ENCODE measurements around the gene SHISA9.

Gene SHISA9

DNA sequence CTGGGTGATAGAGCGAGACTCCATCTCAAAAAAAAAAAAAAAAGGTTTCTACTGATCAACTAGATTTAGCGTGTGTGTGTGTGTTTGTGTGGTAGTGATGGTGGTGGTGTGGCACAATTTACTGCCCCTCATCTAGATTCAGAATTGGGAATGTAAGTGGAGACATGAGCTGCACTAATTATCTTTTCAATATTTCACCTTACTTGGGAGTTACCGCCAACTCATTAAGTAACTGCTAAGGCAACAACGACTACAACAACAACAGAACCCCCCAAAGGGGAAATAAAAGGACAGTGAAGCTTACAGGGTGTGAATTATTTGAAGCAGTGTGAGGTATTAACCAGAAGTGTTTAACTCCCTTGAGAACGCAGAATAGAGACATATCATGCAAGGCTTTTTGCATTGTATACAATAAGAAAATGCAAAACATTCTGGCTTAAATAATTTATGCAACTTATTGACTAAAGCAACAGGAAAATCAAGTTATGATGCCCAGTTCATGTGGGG, 180.5 kb downstream of the SHISA9 start:
- DNase-seq, result no peak

DNA sequence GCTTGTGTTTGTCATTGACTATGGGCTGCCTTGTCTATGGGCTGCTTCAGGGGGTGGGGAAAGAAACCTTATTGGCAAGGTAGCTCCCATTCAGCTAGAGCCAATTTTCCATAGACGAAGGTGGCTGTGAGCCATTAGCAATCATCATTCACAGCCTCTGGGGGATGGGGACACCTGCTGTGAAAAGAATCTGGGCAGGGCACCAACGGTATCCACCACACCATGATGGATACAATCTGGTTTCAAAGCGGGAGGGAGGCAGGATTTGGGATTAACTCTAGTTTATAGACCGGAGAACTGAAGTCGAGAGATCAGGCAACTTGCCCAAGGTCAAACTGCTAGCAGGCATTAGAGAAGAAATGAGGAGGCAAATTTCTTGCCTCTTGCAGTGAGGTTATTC, 182.3 kb downstream of the SHISA9 start:
- no peak for DNase-seq

DNA sequence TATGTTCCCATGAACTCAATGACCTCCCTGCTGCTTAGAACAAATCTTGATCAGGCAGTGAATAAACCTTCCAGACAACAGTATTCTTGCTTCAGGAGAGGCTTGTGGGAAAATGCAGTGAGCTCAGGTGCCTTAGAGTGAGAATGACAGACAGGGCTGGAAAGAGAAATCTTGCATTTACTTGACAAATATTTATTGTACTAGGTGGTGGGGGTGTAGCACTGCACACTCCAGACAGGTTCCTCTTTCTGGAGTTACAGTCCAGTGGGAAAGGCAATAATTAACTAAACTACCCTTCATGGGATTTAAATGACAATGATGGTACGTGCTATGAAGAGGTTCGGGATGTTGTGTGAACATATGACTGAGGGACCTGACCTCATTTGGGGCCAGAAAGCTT, 182.9 kb downstream of the SHISA9 start:
- no peak for DNase-seq

DNA sequence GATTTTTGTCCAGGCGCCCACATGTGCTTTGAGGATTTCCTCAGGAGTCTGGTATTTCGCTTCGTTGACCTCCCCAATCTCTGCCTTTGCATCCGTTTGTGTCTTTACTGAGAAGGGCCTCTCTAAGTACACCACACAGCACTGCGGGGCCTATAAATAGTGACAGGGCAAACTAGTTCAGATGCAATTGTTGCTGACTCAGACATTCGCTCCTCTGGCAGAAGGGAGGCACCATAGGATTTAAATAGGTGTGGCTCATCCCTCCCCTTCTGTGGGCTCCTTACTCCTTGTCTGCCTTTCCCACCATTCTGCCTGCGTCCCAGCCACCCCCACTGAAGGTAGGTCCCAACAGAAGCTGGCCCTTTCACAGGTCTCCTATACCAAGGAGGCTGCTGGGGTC, 192.3 kb downstream of the SHISA9 start:
- DNase-seq, result no peak

DNA sequence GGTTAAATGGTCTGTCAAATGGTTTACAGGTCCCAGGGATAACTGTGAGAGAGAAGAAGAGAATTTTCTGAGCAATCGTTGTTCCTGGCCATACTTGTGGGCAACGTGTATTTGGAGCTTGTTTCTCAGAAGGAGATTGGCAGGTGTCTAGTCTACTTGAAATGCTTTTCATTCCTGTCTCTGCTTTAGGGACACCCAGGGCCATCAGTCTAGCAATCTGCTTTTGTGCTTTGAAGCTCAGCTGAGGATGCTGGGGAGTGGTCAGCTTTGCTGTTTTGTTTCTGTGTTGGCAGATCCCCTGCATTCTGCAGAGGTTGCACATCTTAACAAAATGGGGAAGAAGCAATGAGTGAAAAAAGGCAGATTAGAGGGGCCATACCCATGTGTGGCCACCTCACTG, 193.7 kb downstream of the SHISA9 start:
- DNase-seq, result no peak

DNA sequence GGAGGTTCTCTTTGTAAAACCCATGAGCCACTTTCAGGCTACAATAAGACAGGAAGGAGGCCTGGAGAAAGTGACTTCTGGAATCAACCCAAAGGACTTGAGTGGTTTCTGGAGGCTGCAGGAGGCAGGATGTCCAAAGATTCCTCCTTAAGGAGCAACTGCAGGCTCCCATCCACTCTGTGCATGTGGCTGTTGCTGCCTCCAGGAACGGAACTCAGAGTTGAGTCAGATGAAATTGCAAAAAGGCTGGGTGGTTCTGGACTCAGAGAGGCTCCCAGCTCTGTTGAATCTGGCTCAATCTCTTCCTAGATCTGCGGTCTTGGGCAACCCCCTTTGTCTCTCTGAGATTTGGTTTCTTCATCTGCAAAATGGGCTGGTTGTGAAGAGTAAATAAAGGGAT, 197.1 kb downstream of the SHISA9 start:
- DNase-seq, result no peak

DNA sequence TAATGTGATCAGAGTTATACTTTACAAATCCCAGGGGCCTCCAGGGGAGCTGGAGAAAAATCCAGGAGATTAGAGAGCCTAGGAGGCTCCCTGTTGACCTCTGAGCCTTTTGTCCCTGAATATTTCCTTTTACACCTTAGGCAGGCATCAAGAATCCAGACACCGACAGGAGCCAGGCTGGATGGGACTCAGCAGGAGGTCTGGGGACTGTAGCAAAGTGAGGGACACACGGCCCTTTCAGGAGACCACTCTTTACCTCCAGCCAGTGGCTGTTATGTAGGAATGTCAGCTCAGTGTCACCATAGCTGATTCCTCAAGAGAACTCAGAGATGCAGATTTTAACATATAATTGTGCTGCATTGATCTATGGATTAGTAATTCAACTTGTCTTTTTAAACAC, 198.4 kb downstream of the SHISA9 start:
- no peak for DNase-seq

DNA sequence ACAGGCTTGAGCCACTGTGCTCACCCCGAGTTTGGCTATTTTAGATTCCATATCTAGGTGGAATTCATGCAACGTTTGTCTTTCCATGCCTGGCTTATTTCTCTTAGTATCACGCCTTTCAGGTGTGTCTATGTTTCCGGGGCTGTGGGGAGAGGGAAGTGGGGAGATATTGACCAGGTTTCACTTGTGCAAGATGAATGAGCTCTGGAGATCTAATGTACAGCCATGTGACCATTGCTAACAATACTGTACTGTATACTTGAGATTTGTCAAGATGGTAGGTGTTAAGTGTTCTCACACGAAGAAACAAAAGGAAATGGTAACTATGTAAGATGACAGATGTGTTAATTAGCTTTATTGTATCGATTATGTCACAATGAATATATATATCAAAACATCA, 199.6 kb downstream of the SHISA9 start:
- no peak for DNase-seq

DNA sequence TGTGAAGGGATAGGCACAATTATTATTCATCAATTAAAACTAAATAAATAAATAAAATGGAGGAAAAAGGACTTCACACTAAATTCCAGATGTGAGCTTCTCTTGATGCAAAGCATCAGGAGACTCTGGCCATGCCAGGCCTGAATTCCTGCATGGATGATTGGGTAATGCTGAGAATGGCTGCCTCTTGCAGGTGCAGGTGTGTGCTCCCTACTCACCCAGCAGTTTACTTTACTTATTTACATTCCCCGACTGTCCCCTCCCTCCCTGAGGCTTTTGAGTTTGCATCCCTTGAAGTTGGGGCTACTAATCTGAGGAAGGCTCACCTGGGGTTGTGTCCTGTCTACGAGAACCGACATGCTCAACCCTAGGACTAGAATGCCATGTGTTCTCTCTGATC, 200.4 kb downstream of the SHISA9 start:
- no peak for DNase-seq

DNA sequence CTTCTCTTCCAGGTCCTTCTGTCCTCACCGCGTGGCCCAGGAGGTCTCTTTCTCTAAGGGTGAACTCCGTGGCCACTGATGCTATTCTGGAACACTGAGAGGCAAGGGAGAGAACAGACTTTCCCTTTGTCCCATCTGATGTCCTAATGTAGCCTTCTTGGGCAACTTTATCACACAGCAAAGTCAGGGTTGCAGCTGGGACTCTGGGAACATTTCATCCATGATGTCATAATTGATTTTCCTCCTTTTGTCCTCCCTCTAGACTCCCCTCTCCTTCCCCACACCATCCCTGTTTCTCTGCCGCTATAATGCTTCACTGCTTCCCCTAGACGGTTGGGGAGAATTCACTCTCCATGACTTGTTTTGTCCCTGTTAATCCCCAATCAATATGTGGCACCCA, 201.0 kb downstream of the SHISA9 start:
- DNase-seq, result no peak

DNA sequence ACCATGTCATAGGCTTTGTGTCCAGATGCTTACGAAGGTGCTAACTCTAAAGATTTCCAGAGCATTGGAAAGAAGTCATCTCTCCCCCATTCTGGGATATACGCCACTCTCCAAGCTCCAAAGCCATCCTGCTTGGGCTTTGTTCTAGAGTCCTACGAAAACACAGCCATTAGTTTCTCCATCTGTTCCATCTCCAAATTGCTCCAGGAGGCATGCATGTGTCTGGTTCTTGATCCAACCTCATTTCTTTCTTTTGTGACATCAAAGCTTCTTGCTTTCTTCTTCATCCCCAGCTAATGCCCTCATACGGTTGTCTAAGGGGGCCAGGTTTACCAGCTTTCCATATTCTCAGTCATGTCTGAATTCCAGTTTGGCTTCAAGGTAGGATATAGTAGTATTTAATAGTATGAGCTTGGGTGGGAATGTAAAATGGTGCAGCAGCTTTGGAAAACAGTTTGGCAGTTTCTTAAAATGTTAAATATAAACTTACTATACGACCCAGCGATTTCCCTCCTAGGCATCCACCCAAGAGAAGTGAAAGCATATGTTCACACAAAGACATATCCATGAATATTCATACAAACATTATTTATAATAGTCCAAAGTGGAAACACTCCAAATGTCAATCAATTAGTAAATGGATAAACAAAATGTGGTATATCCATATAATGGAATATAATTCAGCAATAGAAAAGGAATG, 202.6 kb downstream of the SHISA9 start:
- DNase-seq, result no peak

DNA sequence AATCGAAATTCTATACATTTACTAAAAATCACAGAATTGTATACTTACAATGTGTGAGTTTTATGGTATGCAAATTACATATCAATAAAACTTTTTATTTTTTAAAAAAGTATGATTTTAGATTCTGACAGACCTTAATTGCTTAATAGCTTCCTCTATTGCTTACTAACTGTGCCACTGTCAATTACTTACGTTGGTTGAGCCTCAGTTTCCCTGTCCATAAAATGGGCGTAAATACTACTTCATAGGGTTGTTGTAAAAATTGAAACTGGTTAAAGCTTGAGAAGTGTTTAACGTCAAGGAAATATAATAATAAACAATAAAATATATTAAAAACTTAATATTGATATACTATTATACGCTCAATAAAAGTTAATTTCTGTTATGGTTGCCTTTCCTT, 203.4 kb downstream of the SHISA9 start:
- DNase-seq, result no peak

DNA sequence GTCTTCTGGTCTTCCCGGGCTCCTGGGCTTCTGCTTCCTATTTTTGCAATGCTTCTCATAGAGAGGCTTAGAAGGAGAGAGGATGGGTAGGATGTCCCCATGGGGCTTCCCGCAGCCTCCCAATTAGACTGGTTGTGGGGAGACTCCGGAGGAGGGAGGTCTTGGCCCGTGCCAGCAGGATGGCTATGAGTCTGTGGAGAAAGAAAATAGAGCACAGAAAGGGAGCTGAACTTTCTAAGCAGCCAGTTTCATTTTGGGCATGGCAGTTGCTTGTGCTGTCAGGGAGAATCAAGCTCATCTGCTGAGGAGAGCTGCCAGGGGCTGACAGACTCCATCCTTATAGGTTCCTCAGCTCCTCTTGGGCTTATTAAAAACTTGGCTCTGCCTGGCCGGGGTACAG, 204.0 kb downstream of the SHISA9 start:
- DNase-seq, result no peak

DNA sequence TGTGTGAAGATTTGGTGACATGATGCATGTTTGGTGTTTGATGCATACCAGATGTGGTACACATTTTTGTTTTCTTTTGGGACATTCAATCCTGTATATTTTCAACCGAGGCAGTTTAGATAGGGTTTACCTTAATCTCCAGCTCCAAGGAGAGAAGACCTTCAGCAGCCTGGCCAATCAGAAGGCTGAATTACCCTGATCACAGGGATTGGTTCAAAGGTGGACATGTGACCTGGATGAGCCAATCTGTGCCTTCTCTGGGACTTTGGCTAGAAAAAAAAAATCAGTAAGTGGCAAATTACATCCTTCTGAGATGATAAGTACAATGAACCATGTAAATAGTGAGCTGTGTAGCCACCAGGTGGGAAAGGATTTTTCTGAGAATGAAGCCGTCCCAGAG, 205.1 kb downstream of the SHISA9 start:
- DNase-seq, result no peak

DNA sequence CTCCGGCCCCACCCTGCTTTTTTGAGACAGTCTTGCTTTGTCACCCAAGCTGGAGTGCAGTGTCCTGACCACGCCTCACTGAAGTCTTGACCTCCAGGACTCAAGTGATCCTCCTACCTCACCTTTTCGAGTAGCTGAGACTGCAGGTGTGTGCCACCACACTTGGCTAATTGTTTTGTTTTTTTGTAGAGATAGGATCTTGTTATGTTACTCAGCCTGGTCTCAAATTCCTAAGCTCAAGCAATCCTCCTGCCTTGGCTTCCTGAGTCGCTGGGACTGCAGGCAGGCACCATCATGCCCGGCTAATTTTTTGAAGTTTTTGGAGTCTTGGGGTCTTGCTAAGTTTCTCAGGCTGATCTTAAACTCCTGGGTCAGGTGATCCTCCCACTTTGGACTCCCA, 206.7 kb downstream of the SHISA9 start:
- no peak for DNase-seq

DNA sequence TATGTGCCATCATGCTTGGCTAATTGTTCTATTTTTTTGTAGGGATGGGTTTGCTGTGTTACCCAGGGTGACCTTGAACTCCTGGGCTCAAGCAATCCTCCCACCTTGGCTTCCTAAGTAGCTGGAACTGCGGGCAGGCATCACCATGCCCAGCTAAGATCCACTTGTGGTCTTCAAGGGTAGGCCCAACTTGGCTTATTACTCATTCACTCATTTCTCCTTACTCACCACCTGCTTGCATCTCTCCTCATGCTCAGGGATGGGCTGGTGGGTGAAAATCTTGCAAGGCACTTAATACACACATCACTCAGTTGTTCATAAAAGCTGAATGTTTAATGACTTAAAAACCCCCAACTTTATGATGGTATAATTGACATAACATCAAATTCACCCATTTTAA, 207.8 kb downstream of the SHISA9 start:
- DNase-seq, result no peak

DNA sequence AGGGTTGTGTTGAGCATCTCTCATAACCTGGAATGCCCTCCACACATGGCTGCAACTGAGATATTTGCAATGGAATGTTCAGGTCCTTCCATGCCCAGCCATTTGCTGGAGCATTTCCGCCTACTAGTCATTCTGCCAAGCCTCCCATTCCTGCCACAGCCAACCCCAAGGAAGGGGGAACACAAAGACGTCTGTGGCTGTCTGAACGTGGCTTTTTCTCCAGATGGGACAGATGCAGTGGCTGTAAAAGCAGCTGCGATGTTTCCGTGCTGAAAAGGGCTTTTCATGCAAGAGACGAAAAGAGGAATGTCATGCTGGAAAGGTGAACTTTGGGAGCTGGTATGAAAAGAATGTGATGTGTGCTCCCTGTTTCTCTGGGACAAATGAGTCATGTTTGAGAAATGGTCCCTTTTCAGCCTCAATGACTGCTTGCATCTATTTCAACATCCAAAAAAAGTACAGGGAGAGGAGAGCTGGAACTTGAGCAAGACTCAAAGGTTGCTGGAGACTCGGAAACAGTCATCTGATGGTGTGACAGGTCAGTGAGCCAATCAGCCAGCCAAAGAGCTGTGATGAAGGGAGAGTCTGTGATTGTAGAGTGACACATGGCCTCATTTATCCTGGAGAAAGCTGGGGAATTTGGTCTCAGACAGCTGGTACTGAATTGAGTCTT, 208.9 kb downstream of the SHISA9 start:
- DNase-seq, result no peak

DNA sequence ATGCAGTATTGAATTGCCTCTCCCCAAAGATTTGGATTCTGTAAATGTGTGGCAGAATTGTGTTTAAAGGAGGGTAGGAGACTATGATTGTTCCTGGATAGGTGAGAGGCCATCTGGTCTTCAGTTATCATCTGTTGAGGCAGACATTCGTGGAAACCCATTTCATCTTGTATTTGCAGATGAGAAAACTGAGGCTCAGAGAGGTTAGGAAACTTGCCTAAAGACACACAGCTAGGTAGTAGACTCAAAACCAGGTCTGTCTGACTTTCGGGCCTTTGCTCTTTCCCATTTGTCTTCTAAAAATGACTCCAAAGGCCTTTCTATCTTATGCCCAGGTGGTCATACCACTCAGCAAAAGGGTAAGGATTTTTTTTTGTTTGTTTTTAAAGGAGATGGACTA, 210.3 kb downstream of the SHISA9 start:
- no peak for DNase-seq

DNA sequence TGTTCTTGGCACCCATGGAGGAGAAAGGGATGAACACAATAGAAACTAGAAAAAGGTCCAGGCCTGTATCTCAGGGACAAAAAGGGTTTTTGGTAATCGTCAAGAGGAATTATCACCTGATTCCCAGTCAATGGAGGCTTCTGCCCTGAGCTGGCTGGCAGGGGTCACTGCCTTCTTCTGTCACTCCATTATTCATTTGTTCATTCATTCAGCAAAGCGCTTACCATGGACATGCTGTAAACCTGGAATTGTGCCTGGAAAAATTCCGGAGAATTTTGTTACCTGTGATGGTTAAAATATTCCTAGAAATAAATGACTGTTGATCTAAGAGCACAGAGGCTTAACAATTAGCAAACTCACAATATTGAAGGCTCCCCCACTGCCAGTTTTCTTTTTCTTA, 212.3 kb downstream of the SHISA9 start:
- no peak for DNase-seq

DNA sequence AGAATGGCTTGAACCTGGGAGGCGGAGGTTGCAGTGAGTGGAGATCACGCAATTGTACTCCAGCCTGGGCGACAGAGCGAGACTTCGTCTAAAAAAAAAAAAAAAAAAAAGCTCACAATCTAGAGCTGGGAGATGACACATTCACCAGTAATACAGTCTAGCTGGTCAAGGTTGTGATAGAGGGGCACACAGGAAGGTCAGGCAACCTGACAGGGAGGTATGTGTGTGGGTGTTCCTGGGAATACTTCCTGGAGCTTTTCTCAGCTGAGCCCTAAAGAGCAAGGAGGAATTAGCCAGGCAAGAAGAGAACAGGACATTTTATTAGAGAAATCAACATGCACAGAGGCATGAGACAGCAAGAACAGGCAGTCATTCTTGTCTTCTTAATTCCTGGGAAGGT, 216.7 kb downstream of the SHISA9 start:
- no peak for DNase-seq

DNA sequence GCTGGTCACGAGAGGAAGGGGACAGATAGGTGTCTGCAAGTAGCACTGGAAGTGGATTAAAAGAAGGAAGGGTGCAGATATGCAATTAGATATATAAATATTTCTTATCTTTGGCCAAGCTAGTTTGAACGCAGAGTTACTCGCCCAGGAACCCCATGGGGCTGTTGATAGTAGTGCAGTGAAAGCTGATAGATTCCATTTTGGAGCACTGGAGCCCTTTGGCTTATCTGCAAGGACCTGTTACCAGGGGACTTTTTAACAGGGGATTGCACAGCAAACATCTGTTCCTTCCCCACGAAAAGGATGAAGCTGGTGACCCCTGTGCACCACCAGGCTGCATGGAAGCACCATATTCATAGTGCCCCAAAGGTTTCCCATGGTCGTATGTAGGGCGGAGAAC, 218.7 kb downstream of the SHISA9 start:
- no peak for DNase-seq

DNA sequence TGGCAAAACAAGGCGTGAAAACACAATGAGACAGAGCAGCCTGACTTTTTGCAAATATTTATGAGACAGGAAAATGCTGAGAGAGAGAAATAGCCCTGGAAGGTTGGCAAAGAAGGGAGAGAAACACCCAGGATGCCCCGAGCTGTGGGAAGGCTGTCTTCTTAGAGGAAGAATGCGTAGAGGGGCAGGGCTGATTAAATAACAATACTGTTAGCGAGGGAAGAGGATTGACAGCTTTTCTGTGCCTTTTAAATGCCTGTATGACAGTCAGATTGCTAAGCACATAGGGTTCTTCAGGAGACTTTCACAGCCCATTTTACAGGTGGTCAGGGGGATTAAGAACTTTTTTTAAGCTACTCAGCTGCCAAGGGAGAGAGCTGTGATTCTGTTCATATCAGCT, 219.2 kb downstream of the SHISA9 start:
- DNase-seq, result no peak

DNA sequence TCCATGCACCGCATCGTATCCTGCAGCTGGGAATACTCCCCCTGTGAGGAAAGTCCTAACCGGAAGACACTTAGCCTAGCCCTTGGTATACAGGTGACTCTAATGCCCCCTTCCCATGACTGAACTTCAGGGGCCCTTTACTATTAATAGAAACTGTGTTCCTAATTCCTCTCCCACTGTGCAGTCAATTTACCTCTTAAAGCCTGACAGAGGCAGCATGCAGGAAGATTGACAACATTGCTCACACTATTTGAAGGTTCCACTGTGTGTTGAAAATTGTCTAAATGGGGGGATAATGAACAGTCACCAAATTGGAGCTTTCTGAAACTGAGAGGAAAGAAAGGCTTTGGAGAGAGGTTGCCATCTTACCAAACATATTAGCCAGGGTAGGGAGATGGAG, 222.6 kb downstream of the SHISA9 start:
- no peak for DNase-seq

DNA sequence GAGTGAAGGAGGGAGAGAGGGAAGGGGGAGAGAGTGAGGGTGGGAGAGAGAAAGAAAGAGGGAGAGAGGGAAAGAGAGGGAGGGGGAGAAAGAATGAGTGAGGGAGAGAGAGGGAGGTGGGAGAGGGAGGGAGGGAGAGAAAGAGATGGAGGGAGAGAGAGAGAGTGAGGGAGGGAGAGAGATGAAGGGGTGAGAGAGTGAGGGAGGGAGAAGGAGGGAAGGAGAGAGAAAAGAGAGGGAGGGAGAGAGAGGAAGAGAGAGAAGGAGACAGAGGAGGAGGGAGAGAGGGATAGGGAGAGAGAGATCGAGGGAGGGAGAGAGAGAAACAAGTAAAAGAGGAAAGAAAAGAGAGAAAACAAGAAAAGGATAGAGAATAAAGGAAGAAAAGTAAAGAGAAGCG, 225.7 kb downstream of the SHISA9 start:
- no peak for DNase-seq

DNA sequence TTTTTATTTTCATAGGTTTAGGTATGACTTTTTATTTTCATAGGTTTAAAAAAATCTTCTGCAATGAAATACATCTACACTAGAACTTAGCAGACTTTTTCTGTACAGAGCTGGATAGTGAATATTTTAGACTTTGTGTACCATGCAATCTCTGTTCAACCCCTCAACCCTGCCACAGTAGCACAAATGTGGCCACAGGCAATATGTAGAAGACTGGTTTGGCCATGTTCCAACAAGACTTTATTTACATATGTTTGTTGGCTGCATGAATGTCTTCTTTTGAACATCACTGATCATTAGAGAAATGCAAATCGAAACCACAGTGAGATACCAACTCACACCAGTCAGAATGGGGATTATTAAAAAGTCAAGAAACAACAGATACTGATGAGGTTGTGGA, 229.2 kb downstream of the SHISA9 start:
- DNase-seq, result no peak
